Measurements from ENCODE around the gene NUP62.

DNA sequence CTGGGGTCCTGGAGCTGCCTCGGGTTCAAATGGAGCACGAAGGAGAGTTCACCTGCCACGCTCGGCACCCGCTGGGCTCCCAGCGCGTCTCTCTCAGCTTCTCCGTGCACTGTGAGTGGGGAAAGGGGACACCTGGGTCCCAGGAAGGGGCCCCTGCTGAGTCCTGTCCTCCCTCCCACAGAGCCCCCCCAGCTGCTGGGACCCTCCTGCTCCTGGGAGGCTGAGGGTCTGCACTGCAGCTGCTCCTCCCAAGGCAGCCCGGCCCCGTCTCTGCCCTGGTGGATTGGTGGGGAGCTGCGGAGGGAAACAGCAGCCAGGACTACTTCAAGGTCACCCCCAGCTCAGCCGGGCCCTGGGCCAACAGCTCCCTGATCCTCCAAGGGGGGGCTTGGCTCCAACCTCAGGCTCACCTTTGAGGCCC is 42.7 kb upstream of the NUP62 start:
- TF ChIP-seq, protein P1, sequence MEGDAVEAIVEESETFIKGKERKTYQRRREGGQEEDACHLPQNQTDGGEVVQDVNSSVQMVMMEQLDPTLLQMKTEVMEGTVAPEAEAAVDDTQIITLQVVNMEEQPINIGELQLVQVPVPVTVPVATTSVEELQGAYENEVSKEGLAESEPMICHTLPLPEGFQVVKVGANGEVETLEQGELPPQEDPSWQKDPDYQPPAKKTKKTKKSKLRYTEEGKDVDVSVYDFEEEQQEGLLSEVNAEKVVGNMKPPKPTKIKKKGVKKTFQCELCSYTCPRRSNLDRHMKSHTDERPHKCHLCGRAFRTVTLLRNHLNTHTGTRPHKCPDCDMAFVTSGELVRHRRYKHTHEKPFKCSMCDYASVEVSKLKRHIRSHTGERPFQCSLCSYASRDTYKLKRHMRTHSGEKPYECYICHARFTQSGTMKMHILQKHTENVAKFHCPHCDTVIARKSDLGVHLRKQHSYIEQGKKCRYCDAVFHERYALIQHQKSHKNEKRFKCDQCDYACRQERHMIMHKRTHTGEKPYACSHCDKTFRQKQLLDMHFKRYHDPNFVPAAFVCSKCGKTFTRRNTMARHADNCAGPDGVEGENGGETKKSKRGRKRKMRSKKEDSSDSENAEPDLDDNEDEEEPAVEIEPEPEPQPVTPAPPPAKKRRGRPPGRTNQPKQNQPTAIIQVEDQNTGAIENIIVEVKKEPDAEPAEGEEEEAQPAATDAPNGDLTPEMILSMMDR (conservative IDR thresholded peaks at IDR 0.05; ENCODE audit: low read depth, low read length) = no peak
- TF ChIP-seq SMC3 (IDR thresholded peaks at IDR 0.05; ENCODE audit: low read depth, low read length) = no peak
- no peak for TF ChIP-seq CEBPB (IDR thresholded peaks at IDR 0.05; ENCODE audit: low read depth, low read length)
- no peak for TF ChIP-seq POLR2A (IDR thresholded peaks at IDR 0.05; ENCODE audit: low read depth, low read length)
- TF ChIP-seq, protein P2, sequence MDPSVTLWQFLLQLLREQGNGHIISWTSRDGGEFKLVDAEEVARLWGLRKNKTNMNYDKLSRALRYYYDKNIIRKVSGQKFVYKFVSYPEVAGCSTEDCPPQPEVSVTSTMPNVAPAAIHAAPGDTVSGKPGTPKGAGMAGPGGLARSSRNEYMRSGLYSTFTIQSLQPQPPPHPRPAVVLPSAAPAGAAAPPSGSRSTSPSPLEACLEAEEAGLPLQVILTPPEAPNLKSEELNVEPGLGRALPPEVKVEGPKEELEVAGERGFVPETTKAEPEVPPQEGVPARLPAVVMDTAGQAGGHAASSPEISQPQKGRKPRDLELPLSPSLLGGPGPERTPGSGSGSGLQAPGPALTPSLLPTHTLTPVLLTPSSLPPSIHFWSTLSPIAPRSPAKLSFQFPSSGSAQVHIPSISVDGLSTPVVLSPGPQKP (IDR thresholded peaks at IDR 0.05; ENCODE audit: borderline replicate concordance, low read depth, low read length) = no peak
- no peak for TF ChIP-seq BHLHE40 (IDR thresholded peaks at IDR 0.05; ENCODE audit: low read depth, low read length)
